Choroid plexus epithelial cell (primary cell): Measurements from ENCODE around the gene EPN1.

Experiments
- DNase-seq: peaks from one replicate; pipeline ENCODE4 v3.0.0-alpha.2; 2010; ENCODE audit warnings: low read depth
- H3K4me3 ChIP-seq: 2 replicates; pipeline ENCODE4 v1.5.1; 2011; ENCODE audit warnings: low read depth, mild to moderate bottlenecking, control low read depth, low read length, moderate library complexity
- TF ChIP-seq, protein P1 (sequence below): conservative IDR thresholded peaks from 2 replicates; pipeline ENCODE4 v1.5.1; 2011; ENCODE audit warnings: low read depth, mild to moderate bottlenecking, control low read depth, inconsistent platforms, low read length, moderate library complexity

Gene EPN1

DNA sequence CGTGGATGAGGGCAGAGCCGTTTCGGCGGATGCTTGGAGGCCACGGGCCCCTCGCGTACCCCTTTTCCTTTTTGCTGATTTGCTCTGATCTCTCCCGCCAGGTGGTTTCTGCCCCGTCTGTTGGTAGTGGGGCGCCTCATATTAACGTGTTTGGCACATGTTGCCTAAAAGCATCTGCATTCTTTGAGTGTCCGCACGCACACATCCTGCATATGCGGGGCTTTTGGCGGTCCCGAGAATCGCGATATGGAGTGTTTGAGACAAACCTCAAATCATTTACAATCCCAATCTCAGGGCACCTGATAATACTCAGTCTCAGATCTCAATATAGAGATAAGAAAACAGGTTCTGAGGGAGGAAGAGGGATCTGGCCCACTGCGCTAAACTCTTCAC lies 19.4 kb upstream of the EPN1 start:
- H3K4me3 ChIP-seq: peak overlapping the region; percentile 96

DNA sequence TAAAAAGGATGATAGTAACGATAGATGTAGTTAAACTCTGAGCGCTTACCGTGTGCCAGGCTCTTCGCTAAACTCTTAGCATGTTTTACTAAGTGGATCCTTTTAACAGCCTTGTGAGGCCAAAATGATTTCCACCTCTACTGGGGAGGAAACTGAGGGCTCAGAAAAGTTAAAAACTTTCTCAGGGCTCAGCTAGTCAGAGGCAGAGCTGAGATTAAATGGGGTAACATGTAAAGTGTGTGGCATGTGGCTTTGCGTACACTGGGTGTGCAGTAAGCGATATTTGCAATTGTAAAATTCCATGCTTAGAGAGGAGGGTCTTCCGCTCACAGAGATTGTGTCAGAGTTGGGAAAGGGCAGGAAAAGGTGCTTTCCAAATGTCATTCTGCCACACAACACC lies 18.5 kb upstream of the EPN1 start:
- TF ChIP-seq, protein P1, sequence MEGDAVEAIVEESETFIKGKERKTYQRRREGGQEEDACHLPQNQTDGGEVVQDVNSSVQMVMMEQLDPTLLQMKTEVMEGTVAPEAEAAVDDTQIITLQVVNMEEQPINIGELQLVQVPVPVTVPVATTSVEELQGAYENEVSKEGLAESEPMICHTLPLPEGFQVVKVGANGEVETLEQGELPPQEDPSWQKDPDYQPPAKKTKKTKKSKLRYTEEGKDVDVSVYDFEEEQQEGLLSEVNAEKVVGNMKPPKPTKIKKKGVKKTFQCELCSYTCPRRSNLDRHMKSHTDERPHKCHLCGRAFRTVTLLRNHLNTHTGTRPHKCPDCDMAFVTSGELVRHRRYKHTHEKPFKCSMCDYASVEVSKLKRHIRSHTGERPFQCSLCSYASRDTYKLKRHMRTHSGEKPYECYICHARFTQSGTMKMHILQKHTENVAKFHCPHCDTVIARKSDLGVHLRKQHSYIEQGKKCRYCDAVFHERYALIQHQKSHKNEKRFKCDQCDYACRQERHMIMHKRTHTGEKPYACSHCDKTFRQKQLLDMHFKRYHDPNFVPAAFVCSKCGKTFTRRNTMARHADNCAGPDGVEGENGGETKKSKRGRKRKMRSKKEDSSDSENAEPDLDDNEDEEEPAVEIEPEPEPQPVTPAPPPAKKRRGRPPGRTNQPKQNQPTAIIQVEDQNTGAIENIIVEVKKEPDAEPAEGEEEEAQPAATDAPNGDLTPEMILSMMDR: no peak
- no peak for DNase-seq
- peak overlapping the region; percentile 96 for H3K4me3 ChIP-seq

More for the DNA sequence above, 19.4 kb upstream of the EPN1 start:
- TF ChIP-seq, protein P1: no peak
- DNase-seq: no peak

DNA sequence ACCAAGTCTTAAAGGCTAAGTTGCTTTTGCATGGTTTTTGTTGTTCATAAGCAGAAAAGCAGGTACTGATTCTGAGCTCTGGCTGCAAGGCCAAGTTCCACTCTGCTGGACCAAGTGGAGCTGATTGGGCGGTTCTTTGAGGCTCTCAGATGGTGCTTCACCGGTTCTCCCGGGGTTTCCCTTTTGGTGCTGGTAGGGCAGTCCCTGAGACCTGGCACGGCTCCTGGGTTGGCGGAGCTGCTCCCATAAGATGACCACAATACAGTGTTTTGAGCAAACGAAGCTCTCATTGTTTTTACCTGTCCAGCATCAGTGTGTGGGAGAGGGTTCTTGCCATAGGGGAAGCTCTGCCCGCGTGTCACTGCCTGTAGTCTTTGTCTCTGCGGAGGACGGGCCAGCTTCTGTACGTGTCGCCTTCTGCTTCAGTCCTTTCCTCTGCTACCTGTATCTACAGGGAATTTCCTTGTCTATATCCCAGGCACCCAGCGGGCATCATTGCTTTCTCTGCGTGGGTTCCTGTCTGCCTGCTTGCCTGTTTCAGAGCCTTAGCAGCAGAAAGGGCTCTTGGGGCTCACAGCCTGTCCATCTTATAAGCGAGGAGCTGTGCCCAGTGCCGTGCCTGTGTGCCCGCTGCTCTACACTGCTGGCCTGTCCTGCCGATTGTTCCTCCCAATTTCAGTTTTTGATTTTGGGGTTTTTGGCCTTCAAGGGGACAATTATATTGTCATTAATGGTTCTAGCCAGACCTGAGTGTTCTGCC lies 17.9 kb upstream of the EPN1 start:
- DNase-seq: no peak
- TF ChIP-seq, protein P1: no peak
- peak overlapping the region; percentile 96 for H3K4me3 ChIP-seq

DNA sequence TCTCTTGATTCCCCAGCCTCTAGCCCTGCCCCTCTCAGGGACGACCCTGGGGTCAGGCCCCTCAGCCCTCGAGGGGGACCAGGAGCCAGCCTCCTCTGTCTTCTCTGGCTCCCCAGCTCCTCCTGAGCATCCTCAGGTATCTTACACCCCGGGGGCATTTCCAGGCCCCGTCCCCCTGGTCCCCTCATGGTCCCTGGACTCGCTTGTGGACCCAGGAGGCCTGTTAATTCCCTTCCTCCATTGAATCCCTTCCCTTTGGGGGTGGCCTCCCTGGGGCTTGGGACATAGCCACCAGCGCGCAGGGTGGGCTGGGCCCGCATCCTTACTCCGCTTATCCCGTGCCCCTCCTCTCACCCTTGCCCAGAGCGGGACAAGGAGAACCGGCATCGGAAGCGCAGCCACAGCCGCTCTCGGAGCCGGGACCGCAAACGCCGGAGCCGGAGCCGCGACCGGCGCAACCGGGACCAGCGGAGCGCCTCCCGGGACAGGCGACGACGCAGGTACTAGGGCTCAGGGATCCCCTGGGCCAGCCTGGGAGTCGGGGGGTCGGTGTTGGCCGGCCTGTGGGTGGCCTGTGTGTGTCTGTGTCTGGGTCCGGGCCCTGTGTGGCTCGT lies 16.1 kb upstream of the EPN1 start:
- DNase-seq: no peak
- H3K4me3 ChIP-seq: no peak overlapping the region
- TF ChIP-seq, protein P1: no peak

DNA sequence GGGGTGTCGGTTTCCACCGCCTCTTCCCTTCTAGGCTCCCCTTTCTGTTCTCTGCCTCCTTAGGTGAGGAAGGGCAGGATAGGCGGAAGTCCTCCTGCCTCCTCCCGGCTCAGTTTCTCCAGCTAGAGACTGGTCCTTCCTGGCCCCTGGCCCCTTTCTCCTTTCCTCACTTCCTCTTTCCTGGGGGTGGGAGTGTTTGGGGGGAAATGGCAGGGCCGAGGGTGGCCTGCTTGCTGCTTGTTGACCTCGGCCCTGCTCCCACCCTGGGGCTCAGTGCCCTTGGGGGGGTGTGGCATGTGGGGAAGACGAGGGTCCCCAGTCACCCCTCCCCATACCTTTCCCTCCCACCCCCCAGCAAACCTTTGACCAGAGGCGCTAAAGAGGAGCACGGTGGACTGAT lies 15.2 kb upstream of the EPN1 start:
- no peak overlapping the region for H3K4me3 ChIP-seq
- TF ChIP-seq, protein P1: no peak
- DNase-seq: no peak

DNA sequence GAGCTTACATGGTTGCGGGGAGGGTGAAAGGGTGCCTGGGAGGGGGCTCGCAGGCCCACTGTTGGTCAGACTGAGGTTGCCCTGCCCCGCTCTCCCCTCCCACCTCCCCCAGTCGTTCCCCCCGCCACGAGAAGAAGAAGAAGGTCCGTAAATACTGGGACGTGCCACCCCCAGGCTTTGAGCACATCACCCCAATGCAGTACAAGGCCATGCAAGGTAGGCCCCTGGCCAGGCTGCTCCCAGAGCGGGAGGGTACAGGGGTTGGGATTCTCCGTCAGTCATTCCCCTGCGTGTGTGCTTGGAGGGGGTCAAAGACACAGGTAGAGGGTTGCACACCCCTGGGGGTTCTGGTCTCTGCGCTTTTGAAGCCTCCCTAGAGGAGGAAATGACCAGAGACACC lies 14.6 kb upstream of the EPN1 start:
- H3K4me3 ChIP-seq: no peak overlapping the region
- DNase-seq: no peak
- TF ChIP-seq, protein P1: no peak

DNA sequence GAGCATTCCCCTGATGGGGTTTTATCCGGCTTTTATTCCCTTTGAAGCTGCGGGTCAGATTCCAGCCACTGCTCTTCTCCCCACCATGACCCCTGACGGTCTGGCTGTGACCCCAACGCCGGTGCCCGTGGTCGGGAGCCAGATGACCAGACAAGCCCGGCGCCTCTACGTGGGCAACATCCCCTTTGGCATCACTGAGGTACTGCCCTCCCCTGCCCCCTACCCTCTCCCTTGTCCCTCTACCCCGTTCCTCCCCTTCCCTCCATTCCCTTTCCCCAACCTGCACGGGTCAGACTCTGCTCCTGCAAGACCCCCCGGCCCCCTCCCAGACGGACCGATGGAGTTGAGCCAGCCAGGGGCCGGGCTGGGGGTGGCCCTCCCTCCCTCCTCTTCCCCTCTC lies 14.0 kb upstream of the EPN1 start:
- TF ChIP-seq, protein P1: no peak
- no peak overlapping the region for H3K4me3 ChIP-seq
- no peak for DNase-seq
